ENCODE results near the gene BATF. TPM values are rescaled to one million over a fixed set of nuclear protein-coding genes. Genes with fewer than 3 reads are reported as not detected.

Gene BATF
- polyA plus RNA-seq, 3 donors from 2014 or later, result 61.7 to 97.4 (median 95.6) TPM

DNA sequence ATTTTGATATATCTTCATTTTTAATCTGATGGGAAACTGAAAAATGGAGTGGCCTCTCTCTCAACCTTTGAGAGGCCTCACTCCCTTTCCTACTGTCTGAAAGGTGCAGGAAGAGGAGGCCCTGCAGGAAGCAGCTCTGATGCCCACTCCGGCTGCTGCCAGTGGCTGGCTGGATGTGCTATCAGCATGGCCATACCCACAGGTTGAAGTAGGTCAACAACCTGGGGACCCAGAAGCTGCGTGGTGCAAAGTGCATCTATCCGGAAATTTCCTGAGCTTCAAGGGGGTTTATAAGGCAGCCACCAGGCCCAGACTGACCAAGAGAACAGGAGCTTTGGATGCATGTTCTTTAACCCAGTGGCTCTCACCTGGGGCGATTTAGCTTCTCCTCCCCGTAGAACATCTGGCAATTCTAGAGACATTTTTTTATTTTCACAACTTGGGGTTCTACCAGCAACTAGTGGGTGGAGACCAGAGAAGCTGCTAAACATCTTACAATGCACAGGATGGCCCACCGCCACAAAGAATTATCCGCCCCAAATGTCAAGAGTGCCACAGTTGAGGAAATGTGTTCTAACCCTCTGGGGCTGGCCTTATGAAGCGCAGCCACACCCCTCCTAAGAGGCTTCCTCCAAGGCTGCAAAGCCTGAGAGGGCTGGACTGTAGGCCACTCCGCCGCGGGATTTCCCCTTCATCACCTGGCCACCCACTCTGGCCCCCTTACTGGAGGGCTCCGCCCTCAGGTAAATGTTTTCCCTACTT is 8.2 kb upstream of the BATF start:
- Mint-ChIP-seq H3K9me3 (peaks cover 0 to 7% (median 6%) of the 10 kb centered on the region in 6 donors), H3K27me3 (ENCODE audit: low read depth in 3 of 3) (no peaks in the 10 kb centered on the region), H3K4me1 (peaks cover 33 to 41% of the 10 kb centered on the region in 2 donors), H3K4me3 (peak overlapping the region in 4 of 5 donors; percentile 30 to 91 (median 56)), H3K27ac (peak overlapping the region; percentile 62 to 94 (median 82)), H3K36me3 (peaks cover 3 to 10% (median 5%) of the 10 kb centered on the region in 3 donors)
- no peak for DNase-seq

DNA sequence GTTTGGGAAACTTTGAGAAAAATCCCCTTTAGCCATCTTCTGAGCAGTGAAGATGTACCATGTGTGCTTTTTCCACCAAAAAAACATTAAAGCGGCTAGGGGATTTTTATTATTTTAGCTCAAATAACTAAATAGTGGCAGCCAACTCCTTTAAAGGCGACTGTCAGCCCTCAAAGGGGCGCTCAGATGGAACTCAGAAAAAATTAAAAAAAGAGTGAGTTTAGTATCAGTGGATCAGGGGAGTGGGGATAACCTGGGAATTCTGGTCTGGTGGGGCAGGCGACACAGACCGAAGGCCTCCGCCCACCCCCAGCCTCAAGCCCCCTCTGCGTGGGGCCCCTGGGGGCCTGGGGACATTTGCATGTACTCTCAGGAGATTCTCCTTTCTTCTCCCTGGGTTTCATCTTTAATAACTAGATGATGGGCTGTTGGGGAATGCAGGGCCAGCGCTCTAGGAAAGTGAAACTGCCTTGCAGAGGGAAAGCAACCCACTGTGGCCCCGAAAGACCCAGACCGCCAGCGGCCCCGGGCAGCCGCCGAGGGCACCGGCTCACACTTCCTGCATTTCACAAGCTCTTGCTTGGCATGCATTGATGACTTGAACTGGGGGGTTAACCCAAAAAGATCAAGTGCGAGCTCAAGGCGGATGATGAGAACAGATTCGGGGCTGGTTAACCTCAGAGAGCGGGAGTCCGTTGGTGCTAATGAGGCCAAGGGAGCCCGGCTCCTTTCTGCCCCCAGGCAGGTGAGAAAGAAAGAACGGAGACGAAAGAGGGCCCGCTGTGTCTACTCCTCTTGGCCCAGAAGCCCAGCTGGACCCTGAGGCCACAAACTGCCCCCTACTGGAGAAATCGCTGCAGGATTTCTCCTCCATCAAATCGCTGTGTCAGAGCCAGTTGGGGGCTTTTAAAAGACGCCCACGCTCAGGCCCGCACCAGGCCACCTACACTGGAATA is 7.3 kb upstream of the BATF start:
- H3K4me3 Mint-ChIP-seq, result peak overlapping the region; percentile 90 to 96 (median 91)
- no peaks in the 10 kb centered on the region for H3K27me3 Mint-ChIP-seq (ENCODE audit: low read depth in 3 of 3)
- H3K36me3 Mint-ChIP-seq, result peaks cover 3 to 10% (median 5%) of the 10 kb centered on the region in 3 donors
- H3K27ac Mint-ChIP-seq, result peak overlapping the region; percentile 92 to 98 (median 96)
- H3K4me1 Mint-ChIP-seq, result peaks cover 33 to 41% of the 10 kb centered on the region in 2 donors
- H3K9me3 Mint-ChIP-seq, result peaks cover 0 to 7% (median 6%) of the 10 kb centered on the region in 6 donors
- DNase-seq, result peak; percentile 70 to 75 (median 73)

DNA sequence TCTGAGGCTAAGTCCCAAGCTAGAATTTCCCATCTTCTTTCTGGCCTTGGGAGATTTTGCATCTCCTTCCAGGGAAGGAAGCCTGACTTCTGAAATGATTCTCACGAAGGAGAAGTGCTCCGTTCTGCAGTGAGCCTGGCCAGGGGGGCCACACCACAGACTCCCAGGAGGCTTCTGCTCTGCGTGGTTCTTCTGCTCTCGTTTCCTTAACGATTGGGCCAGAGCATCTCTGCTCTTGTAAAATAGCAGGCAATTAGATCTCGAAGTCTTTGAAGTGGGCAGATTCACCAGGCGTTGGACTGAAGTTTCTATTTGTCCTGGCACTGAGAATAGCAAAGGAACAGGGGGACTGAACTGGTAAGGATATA is 6.7 kb upstream of the BATF start:
- peak overlapping the region; percentile 90 to 96 (median 91) for H3K4me3 Mint-ChIP-seq
- peak overlapping the region; percentile 92 to 98 (median 96) for H3K27ac Mint-ChIP-seq
- no peaks in the 10 kb centered on the region for H3K27me3 Mint-ChIP-seq (ENCODE audit: low read depth in 3 of 3)
- peaks cover 0 to 6% (median 5%) of the 10 kb centered on the region in 6 donors for H3K9me3 Mint-ChIP-seq
- DNase-seq, result no peak
- H3K36me3 Mint-ChIP-seq, result peaks cover 3 to 9% (median 5%) of the 10 kb centered on the region in 3 donors
- peaks cover 33 to 41% of the 10 kb centered on the region in 2 donors for H3K4me1 Mint-ChIP-seq

DNA sequence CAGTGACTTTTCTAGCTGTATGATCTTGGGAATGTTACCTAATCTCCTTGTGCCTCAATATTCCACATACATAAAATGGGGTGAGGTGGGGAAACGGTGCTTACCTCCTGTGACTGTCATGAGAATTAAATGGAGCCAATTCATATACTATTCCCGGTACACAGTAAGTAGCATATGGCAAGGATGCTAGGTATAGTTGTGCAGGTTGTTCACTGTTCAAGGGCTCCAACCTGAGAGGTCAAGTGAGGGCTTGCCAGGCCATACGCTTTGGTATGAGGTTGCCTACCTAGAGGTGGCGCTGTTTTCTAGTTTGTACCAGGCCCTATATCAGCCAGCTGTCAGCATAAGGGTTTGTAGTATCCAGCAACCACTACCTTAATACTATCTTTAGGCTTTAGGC is 3.6 kb upstream of the BATF start:
- Mint-ChIP-seq H3K4me3 (no peak overlapping the region), H3K9me3 (no peaks in the 10 kb centered on the region), H3K27me3 (ENCODE audit: low read depth in 3 of 3) (peaks cover 5 to 8% (median 6%) of the 10 kb centered on the region in 3 donors), H3K4me1 (peaks cover 59 to 67% of the 10 kb centered on the region in 2 donors), H3K27ac (no peak overlapping the region), H3K36me3 (no peaks in the 10 kb centered on the region)
- peak in 1 of 3 donors; percentile 26 for DNase-seq

DNA sequence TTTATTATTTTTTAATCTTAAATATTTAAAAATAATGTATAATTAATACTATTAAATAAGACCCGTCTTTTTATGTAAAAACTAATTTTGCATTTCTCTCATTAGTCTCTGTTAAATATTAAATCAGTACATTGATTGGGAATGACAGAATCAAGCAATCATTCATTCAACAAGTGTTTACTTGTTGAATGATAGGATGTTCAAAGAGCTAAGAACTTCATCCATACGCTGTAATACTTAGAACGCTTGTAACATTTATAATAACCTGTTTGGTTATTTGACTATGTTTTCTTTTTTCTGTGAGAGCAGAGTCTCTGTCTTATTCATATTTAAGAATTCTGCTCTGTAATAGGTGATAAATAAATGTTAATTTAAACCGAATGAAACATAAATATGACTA is 2.9 kb upstream of the BATF start:
- Mint-ChIP-seq H3K36me3 (peaks cover under 1 to 2% (median 2%) of the 10 kb centered on the region in 3 donors), H3K4me1 (peaks cover 59 to 67% of the 10 kb centered on the region in 2 donors), H3K9me3 (no peaks in the 10 kb centered on the region), H3K4me3 (no peak overlapping the region), H3K27me3 (ENCODE audit: low read depth in 3 of 3) (peaks cover 5 to 8% (median 6%) of the 10 kb centered on the region in 3 donors), H3K27ac (no peak overlapping the region)
- no peak for DNase-seq

DNA sequence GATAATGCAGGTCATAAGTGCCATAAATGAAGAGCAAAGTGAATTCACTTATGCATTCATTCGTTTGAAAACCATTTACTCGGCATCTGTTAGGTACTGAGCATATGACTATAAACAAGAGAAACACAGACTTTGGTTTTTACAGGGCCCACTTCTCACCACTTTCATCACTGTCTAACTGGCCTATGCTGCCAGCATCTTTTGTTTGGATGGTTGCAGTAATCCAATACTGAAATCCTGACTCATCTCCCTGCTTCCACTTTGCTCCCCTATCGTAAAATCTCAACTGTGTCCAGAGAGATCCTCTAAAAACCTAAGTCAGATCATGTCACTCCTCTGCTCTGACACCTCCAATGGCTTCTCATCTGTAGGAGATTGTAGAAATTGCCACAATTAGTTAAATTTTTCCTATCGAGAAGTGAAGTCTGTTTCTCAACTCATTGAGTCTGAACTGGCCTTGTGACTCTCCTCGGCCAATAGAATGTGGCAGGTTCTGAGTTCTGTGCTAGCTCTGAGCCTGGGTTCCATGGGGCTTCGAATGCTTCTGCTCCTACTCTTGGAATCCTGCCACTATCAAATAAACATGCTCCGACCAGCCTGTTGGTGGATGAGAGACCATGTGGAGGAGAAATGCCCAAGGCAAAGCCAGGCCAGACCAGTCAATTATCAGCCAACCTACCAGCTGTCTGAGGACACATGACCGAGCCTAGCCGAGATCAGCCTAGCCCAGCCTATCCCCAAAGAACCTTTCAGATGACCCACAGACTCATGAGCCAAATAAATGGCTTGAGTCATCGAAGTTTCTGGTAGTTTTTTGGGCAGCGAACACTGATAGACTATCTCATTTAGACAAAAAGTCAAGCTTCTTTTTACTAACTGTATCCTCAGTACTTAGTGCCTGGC is 2.2 kb upstream of the BATF start:
- H3K36me3 Mint-ChIP-seq, result peaks cover 7 to 9% (median 9%) of the 10 kb centered on the region in 3 donors
- H3K27ac Mint-ChIP-seq, result peak overlapping the region in 1 of 6 donors; percentile 94
- H3K9me3 Mint-ChIP-seq, result no peaks in the 10 kb centered on the region
- peaks cover 5 to 8% (median 6%) of the 10 kb centered on the region in 3 donors for H3K27me3 Mint-ChIP-seq (ENCODE audit: low read depth in 3 of 3)
- peaks cover 61 to 67% of the 10 kb centered on the region in 2 donors for H3K4me1 Mint-ChIP-seq
- DNase-seq, result no peak
- H3K4me3 Mint-ChIP-seq, result no peak overlapping the region

DNA sequence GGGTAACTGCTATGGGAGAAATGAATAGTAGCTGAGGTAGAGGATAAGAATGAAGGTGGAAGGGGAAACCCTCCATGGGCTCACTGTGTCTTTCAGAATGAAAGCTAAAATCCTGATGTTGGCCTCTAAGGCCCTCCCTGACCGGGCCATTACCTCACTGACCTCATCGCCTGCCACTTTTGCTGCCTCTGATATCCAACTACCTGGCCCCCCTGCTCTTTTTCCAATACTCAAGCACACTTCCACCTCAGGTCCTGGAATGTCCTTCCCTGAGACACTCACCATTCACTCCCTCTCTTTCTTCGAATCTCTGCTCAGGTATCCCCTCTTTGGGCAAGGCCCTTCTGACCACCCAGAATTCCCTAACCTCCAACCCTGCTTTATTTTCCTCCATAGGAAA is 1.4 kb upstream of the BATF start:
- peaks cover 7 to 11% (median 9%) of the 10 kb centered on the region in 3 donors for H3K36me3 Mint-ChIP-seq
- no peak for DNase-seq
- H3K4me3 Mint-ChIP-seq, result peak overlapping the region in 1 of 5 donors; percentile 36
- H3K27ac Mint-ChIP-seq, result peak overlapping the region; percentile 35 to 99 (median 94)
- H3K9me3 Mint-ChIP-seq, result no peaks in the 10 kb centered on the region
- H3K4me1 Mint-ChIP-seq, result peaks cover 61 to 67% of the 10 kb centered on the region in 2 donors
- peaks cover 5 to 8% (median 6%) of the 10 kb centered on the region in 3 donors for H3K27me3 Mint-ChIP-seq (ENCODE audit: low read depth in 3 of 3)

DNA sequence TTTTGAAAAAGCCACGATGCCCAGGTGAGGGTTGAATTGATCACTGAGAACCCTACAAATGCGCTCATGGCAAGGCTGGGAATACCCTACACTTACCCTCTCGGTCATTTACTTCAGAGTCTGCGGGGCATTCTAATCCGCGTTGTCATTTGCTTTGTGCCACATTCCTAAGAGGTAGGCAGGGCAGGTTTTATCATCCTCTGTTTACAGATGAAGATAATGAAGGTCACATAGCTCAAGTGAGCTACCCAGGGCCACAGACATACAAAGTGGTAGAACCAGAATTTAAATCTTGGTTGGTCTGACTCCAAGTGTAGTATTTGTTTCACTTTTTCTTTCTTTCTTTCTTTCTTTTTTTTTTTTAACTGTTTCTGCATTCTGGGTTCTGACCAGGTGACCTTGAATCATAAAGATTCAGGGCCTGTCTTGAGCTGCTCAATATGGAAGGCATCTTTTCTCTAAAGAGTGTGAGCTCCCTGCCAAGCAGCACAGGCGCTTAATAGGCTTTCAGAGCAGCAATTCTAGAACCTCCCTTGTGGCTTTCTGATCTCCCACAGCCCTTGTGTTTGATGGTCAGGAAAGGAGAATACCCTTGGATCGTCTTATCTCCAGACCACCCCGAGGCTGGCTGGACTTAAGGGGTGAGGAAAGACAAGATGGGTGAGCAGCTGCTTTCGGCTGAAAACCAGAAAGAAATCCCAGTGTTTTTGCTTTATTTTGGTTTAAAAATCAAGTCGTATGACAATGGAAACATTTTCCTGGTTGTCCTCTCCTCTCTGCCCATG is 662 bp upstream of the BATF start:
- Mint-ChIP-seq H3K4me1 (peaks cover 63 to 67% of the 10 kb centered on the region in 2 donors), H3K4me3 (peak overlapping the region; percentile 96 to 100 (median 99)), H3K9me3 (no peaks in the 10 kb centered on the region), H3K27me3 (ENCODE audit: low read depth in 3 of 3) (peaks cover 5 to 8% (median 8%) of the 10 kb centered on the region in 3 donors), H3K36me3 (peaks cover 7 to 17% (median 16%) of the 10 kb centered on the region in 3 donors), H3K27ac (peak overlapping the region; percentile 94 to 99 (median 98))
- DNase-seq, result no peak

DNA sequence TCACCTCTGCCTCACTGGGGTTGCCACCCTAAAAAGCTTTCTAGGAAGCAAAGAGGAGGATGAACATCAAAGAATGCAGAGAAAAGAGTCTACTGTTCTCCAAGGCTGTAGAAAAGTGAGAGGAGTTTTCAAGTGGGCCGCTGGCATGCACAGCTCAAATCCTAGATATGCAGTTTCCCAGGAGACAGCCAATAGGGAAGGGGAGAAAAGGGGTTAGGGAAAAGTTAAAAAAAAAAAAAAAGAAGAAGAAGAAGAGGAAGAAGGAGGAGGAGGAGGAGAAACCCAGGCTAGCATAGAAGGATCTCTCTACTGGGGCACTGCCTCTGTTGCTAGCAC is 682 bp downstream of the BATF start:
- H3K36me3 Mint-ChIP-seq, result peaks cover 14 to 27% (median 21%) of the 10 kb centered on the region in 3 donors
- peaks cover 69 to 73% of the 10 kb centered on the region in 2 donors for H3K4me1 Mint-ChIP-seq
- peaks cover 5 to 8% (median 8%) of the 10 kb centered on the region in 3 donors for H3K27me3 Mint-ChIP-seq (ENCODE audit: low read depth in 3 of 3)
- H3K27ac Mint-ChIP-seq, result peak overlapping the region; percentile 94 to 99 (median 98)
- H3K4me3 Mint-ChIP-seq, result peak overlapping the region; percentile 96 to 100 (median 99)
- no peak for DNase-seq
- no peaks in the 10 kb centered on the region for H3K9me3 Mint-ChIP-seq

DNA sequence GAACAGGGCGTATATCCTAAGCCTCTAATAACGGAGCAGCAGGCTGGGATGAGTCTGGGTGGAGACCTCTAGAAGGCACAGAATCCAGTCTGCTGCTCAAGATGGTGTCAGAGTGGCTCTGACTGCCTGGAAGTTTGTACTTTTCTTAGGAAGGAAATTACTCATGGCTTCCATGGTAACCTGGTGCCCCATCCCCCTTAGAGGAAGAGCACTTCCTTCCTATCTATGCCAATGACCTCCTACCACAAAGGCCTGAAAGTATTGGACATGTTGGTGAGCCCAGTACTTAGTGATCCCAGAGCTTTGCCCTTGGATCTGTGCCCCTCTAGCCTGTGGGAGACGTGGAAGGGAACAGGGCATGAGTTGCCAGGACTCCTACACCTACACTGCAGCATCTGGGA is 1.5 kb downstream of the BATF start:
- H3K4me3 Mint-ChIP-seq, result peak overlapping the region; percentile 96 to 100 (median 99)
- H3K27me3 Mint-ChIP-seq (ENCODE audit: low read depth in 3 of 3), result peaks cover 5 to 8% (median 8%) of the 10 kb centered on the region in 3 donors
- H3K9me3 Mint-ChIP-seq, result no peaks in the 10 kb centered on the region
- H3K4me1 Mint-ChIP-seq, result peaks cover 76 to 81% of the 10 kb centered on the region in 2 donors
- H3K27ac Mint-ChIP-seq, result peak overlapping the region; percentile 94 to 99 (median 98)
- no peak for DNase-seq
- peaks cover 21 to 32% (median 24%) of the 10 kb centered on the region in 3 donors for H3K36me3 Mint-ChIP-seq

DNA sequence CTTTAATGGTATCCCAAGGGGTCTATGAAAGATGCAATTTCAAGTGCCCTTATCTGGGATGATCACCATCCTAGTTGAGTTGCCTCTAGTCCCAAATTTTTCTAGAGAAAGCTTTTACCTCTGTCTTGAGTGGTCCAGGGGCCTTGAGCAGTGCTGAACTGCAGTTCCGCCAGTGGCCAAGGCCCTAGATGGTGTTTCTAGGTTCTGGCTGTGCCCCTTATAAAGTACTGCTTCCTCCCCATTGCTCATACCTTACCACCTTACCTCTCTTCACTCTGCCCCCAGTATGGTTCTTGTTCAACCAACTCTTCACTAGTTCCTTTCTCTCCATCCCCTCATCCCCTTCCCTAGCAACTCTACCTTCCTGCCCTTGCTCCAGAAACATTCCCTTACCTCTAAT is 3.7 kb downstream of the BATF start:
- H3K27ac Mint-ChIP-seq, result peak overlapping the region; percentile 8 to 95 (median 44)
- DNase-seq, result no peak
- H3K4me1 Mint-ChIP-seq, result peaks cover 75 to 86% of the 10 kb centered on the region in 2 donors
- H3K9me3 Mint-ChIP-seq, result no peaks in the 10 kb centered on the region
- H3K36me3 Mint-ChIP-seq, result peaks cover 22 to 37% (median 28%) of the 10 kb centered on the region in 3 donors
- peak overlapping the region; percentile 39 to 99 (median 96) for H3K4me3 Mint-ChIP-seq
- H3K27me3 Mint-ChIP-seq (ENCODE audit: low read depth in 3 of 3), result peaks cover 5 to 8% (median 6%) of the 10 kb centered on the region in 3 donors
